Smooth muscle cell (in vitro differentiated cells): ENCODE results near the gene RPTOR. TPM values are rescaled to one million over a fixed set of nuclear protein-coding genes. Genes with fewer than 3 reads are reported as not detected.

Source experiments
- DNase-seq: peaks from one replicate; lab custom pipeline; 2025; ENCODE audit not compliant: unreplicated experiment; lab: John Stamatoyannopoulos, UW
- H2AFZ ChIP-seq: fragments of 200-600 bp; sonication (generic); 2 replicates; pipeline ENCODE4 v1.6.0; 2016; ENCODE audit warnings: antibody characterized with exemption, low read depth, mild to moderate bottlenecking
- H3F3A ChIP-seq: fragments of 200-600 bp; sonication (generic); 2 replicates; pipeline ENCODE4 v1.6.0; 2017; ENCODE audit warnings: antibody characterized with exemption, low read depth
- H3K27ac ChIP-seq: fragments of 200-600 bp; sonication (generic); 2 replicates; pipeline ENCODE4 v1.5.1; 2016; ENCODE audit warnings: low read depth, mild to moderate bottlenecking
- H3K27me3 ChIP-seq: fragments of 200-600 bp; sonication (generic); 2 replicates; pipeline ENCODE4 v1.6.1; 2016; ENCODE audit warnings: low read depth, mild to moderate bottlenecking
- H3K36me3 ChIP-seq: fragments of 200-600 bp; sonication (generic); 2 replicates; pipeline ENCODE4 v1.5.1; 2016; ENCODE audit warnings: low read depth
- H3K4me1 ChIP-seq: fragments of 200-600 bp; sonication (generic); 2 replicates; pipeline ENCODE4 v1.5.1; 2016; ENCODE audit warnings: low read depth
- H3K4me2 ChIP-seq: fragments of 200-600 bp; sonication (generic); 2 replicates; pipeline ENCODE4 v1.6.0; 2016; ENCODE audit warnings: mild to moderate bottlenecking
- H3K4me3 ChIP-seq: fragments of 200-600 bp; sonication (generic); 2 replicates; pipeline ENCODE4 v1.5.1; 2016; ENCODE audit warnings: mild to moderate bottlenecking
- H3K79me2 ChIP-seq: fragments of 200-600 bp; sonication (generic); 2 replicates; pipeline ENCODE4 v1.6.0; 2016; ENCODE audit warnings: low read depth, mild to moderate bottlenecking
- H3K9ac ChIP-seq: fragments of 200-600 bp; sonication (generic); 2 replicates; pipeline ENCODE4 v1.6.0; 2016; ENCODE audit warnings: low read depth
- H3K9me3 ChIP-seq: fragments of 200-600 bp; sonication (generic); replicated peaks from 2 replicates; pipeline ENCODE4 v1.5.1; 2016; ENCODE audit warnings: low read depth
- H4K20me1 ChIP-seq: fragments of 200-600 bp; sonication (generic); 2 replicates; pipeline ENCODE4 v1.6.0; 2016; ENCODE audit warnings: low read depth
- CTCF ChIP-seq: fragments of 200-600 bp; sonication (generic); IDR thresholded peaks from 2 replicates; pipeline ENCODE4 v1.5.1; 2017; ENCODE audit warnings: borderline replicate concordance, mild to moderate bottlenecking, antibody characterized with exemption; ENCODE audit not compliant: insufficient read depth, poor library complexity, severe bottlenecking
- WGBS: methylation state at CpG from one replicate; pipeline ENCODE4 v1.1.7; 2016; ENCODE audit warnings: low lambda C conversion rate; 5-methylcytosine and 5-hydroxymethylcytosine counted together
- polyA plus RNA-seq: library from polyadenylated mRNA; unstranded; fragments of >200 nt; fragmentation: Nextera tagmentation; extraction: Ambion mirVana; gene quantifications from 2 replicates; pipeline ENCODE4 v1.2.1, GENCODE V29; 2016
- total RNA-seq: library from RNA; depleted of rRNA; stranded (reverse); fragments of >200 nt; gene quantifications from 2 replicates; pipeline ENCODE4 v1.2.3, GENCODE V29; 2014

The RPTOR gene
- total and polyA plus RNA-seq, 2 experiments from 2014 or later: 10.6 to 12.2 TPM

- H3K36me3 ChIP-seq: no peaks in the 10 kb centered on the region
- H3K27me3 ChIP-seq: no peaks in the 10 kb centered on the region
- no peaks in the 10 kb centered on the region for H3K9me3 ChIP-seq
- peaks cover 21% of the 10 kb centered on the region for H3K4me1 ChIP-seq
- no peak overlapping the region for H3K4me3 ChIP-seq
- no peak overlapping the region for H2AFZ ChIP-seq
- no peak overlapping the region for H3K9ac ChIP-seq
- no peak for TF ChIP-seq CTCF
- no peak overlapping the region for H3K27ac ChIP-seq
- H3K79me2 ChIP-seq: no peaks in the 10 kb centered on the region
- no peaks in the 10 kb centered on the region for H4K20me1 ChIP-seq
- WGBS: 46% methylated on average over 11 of the region's 11 CpGs
- no peak for DNase-seq
- H3F3A ChIP-seq: no peaks in the 10 kb centered on the region
- H3K4me2 ChIP-seq: no peak overlapping the region
These were observed 383.2 kb downstream of the RPTOR start for GRCh38 chr17:80927791-80928216.

GRCh38 chr17:80929449-80929848, 384.8 kb downstream of the RPTOR start:
- no peaks in the 10 kb centered on the region for H3K36me3 ChIP-seq
- no peak overlapping the region for H3K4me2 ChIP-seq
- no peaks in the 10 kb centered on the region for H3F3A ChIP-seq
- WGBS: 96% methylated on average over 13 of the region's 13 CpGs
- H3K27ac ChIP-seq: no peak overlapping the region
- no peaks in the 10 kb centered on the region for H3K27me3 ChIP-seq
- no peaks in the 10 kb centered on the region for H4K20me1 ChIP-seq
- no peak overlapping the region for H2AFZ ChIP-seq
- no peaks in the 10 kb centered on the region for H3K79me2 ChIP-seq
- H3K9ac ChIP-seq: no peak overlapping the region
- TF ChIP-seq CTCF: no peak
- H3K9me3 ChIP-seq: no peaks in the 10 kb centered on the region
- no peak for DNase-seq
- H3K4me3 ChIP-seq: no peak overlapping the region
- H3K4me1 ChIP-seq: peaks cover 21% of the 10 kb centered on the region

- no peaks in the 10 kb centered on the region for H3K27me3 ChIP-seq
- TF ChIP-seq CTCF: no peak
- WGBS: 94% methylated on average over 16 of the region's 16 CpGs
- no peaks in the 10 kb centered on the region for H4K20me1 ChIP-seq
- no peak overlapping the region for H2AFZ ChIP-seq
- H3K79me2 ChIP-seq: no peaks in the 10 kb centered on the region
- H3K9ac ChIP-seq: no peak overlapping the region
- no peaks in the 10 kb centered on the region for H3K36me3 ChIP-seq
- DNase-seq: no peak
- no peak overlapping the region for H3K4me3 ChIP-seq
- no peaks in the 10 kb centered on the region for H3K9me3 ChIP-seq
- H3K4me2 ChIP-seq: no peak overlapping the region
- no peaks in the 10 kb centered on the region for H3F3A ChIP-seq
- peaks cover 21% of the 10 kb centered on the region for H3K4me1 ChIP-seq
- H3K27ac ChIP-seq: no peak overlapping the region
These were observed 386.0 kb downstream of the RPTOR start for GRCh38 chr17:80930335-80931279.
